ENCODE results near the gene TMEM132E. TPM values are rescaled to one million over a fixed set of nuclear protein-coding genes. Genes with fewer than 3 reads are reported as not detected.

TMEM132E gene
- total RNA-seq, 2 donors from 2014 or later = not detected

DNA sequence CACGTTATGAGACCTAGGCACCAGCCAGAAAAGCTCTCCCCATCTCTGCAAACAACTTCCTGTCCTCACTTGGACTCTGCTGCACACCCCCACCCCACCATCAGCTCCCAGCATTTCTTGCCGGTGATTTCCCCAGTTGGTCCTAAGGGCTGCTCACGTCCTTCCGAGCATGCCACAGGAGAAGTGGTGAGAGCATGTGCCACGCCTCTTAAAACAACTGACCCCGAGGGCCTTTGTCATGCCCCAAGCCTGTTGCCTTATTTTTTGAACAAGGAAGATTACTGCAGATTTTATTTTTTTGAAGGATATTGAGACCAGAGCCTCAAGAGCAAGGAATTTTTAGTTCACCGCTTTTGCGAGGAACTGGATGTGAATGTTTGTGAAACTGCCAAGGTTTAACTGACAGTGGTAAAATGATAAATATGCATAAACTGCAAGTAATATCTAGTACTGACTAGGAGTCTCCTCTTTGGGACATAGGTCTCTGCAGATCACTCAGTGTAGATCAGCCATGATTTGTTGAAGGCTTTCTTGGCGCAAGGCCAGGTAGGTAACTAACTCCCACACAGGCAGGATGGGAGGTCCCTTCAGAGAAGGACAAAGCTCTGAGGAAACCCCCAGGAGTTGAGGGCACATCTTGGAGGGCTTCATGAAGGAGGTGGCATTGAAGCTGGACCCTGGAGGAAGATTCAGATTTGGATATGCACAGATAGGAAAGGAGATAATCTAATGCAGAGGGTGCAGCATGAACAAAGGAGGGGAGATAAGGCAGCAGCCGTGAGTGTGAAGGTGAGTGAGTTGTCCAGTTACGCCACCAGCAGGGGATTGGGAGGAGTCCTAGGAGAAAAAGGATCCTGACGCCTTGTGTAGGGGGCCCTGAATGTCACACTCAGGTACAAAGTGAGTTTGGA is 44.7 kb downstream of the TMEM132E start:
- 43 to 50% methylated on average over 12 of the region's 12 CpGs for WGBS, 2 donors
- TF ChIP-seq CTCF (IDR thresholded peaks at IDR 0.05) = no peak
- no peak for TF ChIP-seq POLR2A (IDR thresholded peaks at IDR 0.05)
- DNase-seq (no peak), ATAC-seq (no peak)
- Histone ChIP-seq H3K27me3 (peaks cover 0 to 4% of the 10 kb centered on the region in 2 donors), H3K9me3 (no peaks in the 10 kb centered on the region), H3K36me3 (replicated peaks in 1 of 2; ENCODE audit: insufficient read depth in 1 of 2, low read depth in 2 of 2) (no peaks in the 10 kb centered on the region), H3K27ac (no peak overlapping the region), H3K4me1 (peaks cover 7% of the 10 kb centered on the region), H3K4me3 (no peak overlapping the region)
- intact Hi-C loops (cut with DNase I) = no loop called here

DNA sequence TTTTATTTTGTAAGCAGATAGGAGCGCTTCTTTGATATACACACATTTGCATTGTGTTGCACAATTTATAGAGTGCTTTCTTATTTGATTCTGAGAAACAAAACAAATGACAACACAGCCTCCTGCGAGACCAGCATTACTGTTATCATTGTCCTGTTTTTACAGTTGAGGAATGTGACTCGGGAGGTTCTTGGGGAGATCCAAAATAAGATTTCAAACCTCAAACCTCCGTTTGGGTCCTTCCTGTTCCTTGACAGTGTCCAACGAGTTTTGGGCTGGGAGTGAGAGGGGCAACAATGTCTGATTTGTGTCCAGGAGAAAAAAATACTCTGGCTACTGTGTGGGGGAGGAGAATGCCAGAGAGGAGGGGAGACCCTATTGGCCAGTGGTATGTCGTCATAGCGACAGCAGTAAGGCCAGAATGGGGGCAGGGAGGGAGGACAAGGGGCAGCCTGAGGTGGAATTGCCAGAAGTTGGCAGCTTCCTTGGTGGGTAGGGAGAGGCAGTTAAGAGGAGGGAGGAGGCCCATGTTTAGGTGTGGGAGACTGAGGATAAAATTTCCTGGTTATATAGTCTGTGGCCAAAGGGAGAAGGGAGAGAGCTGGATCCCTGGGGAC is 45.5 kb downstream of the TMEM132E start:
- H3K4me3 ChIP-seq = no peak overlapping the region
- ATAC-seq (no peak), DNase-seq (no peak)
- no peak overlapping the region for H3K27ac ChIP-seq
- intact Hi-C loops (cut with DNase I) = no loop called here
- peaks cover 7% of the 10 kb centered on the region for H3K4me1 ChIP-seq
- H3K9me3 ChIP-seq = no peaks in the 10 kb centered on the region
- no peaks in the 10 kb centered on the region for H3K36me3 ChIP-seq (replicated peaks in 1 of 2; ENCODE audit: insufficient read depth in 1 of 2, low read depth in 2 of 2)
- peaks cover 0 to 4% of the 10 kb centered on the region in 2 donors for H3K27me3 ChIP-seq
- WGBS, 2 donors = 28 to 29% methylated on average over 7 of the region's 7 CpGs
- TF ChIP-seq CTCF (IDR thresholded peaks at IDR 0.05) (no peak), POLR2A (IDR thresholded peaks at IDR 0.05) (no peak)

- 7 to 35% methylated on average over 4 to 53 of the region's 53 CpGs for WGBS, 2 donors
- Histone ChIP-seq H3K4me3 (no peak overlapping the region), H3K27ac (no peak overlapping the region), H3K36me3 (replicated peaks in 1 of 2; ENCODE audit: insufficient read depth in 1 of 2, low read depth in 2 of 2) (no peaks in the 10 kb centered on the region), H3K27me3 (peaks cover 0 to 4% of the 10 kb centered on the region in 2 donors), H3K4me1 (peaks cover 7% of the 10 kb centered on the region), H3K9me3 (no peaks in the 10 kb centered on the region)
- DNase-seq (peak; percentile 10 to 39 (median 26)), ATAC-seq (no peak)
- intact Hi-C loops (cut with DNase I) = no loop called here
- TF ChIP-seq POLR2A (IDR thresholded peaks at IDR 0.05) (no peak), CTCF (IDR thresholded peaks at IDR 0.05) (peak in 1 of 7 experiments; percentile 21)
These were observed 46.8 kb downstream of the TMEM132E start for GRCh38 chr17:34626121-34626681.

DNA sequence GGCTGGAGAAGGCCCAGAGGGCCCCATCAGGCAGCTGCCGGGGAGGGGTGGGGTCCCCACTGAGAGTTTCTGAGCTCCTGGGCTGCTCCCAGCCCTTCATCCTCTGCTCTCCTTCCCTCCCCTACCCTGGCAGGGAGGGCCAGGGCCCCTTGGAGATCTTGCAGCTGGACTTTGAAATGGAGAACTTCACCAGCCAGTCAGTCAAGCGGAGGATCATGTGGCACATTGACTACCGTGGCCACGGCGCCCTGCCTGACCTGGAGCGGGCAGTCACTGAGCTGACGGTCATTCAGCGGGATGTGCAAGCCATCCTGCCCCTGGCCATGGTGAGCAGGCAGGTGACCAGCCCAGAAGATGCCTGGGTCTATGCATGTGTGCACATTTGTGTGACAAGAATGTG is 49.5 kb downstream of the TMEM132E start:
- WGBS, 2 donors = 63 to 82% methylated on average over 4 to 8 of the region's 8 CpGs
- intact Hi-C loops (cut with DNase I) = no loop called here
- DNase-seq (no peak), ATAC-seq (no peak)
- H3K4me1 ChIP-seq = peaks cover 7% of the 10 kb centered on the region
- H3K27ac ChIP-seq = no peak overlapping the region
- H3K27me3 ChIP-seq = peaks cover 0 to 4% of the 10 kb centered on the region in 2 donors
- no peak overlapping the region for H3K4me3 ChIP-seq
- H3K36me3 ChIP-seq (replicated peaks in 1 of 2; ENCODE audit: insufficient read depth in 1 of 2, low read depth in 2 of 2) = no peaks in the 10 kb centered on the region
- H3K9me3 ChIP-seq = no peaks in the 10 kb centered on the region
- no peak for TF ChIP-seq CTCF (IDR thresholded peaks at IDR 0.05)
- no peak for TF ChIP-seq POLR2A (IDR thresholded peaks at IDR 0.05)
